ENCODE measurements around the gene ITGA2. TPM values are rescaled to one million over a fixed set of nuclear protein-coding genes. Genes with fewer than 3 reads are reported as not detected.

The ITGA2 gene
- total and polyA plus RNA-seq, 9 of the 15 experiments (the other 6 are each of a cell fraction or from before 2014, with no cell fraction given), result 0.01 to 0.09 (median 0.03) TPM; not detected in 5

DNA sequence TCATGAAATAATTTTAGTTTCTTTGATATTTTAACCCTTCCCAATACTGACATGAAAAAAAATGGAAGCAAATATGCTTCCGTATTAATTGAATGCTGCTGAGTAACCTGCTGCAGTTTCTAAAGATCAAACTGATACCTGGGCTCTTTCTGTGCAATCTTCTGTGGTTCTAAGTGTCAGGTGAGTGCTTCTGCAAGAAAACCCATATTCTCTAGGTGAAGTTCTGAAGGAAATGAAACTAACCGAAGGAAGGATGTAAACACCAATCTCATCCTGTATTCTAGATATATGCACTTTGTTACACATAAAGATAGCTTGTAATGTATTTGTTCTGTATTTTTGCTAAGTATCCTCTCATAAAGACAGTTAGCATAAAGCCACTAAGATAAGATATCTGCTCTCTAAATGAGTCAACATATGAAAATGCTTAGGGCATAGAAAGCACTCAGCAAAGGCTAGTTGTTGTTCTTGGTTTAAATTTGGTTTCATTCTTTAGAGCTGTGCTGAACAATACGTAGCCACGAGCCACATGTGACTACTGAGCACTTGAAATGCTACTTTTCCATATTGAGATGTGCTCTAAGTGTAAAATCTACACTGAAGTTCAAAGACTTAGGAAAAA, 52.0 kb downstream of the ITGA2 start:
- POLR2A ChIA-PET, result no interaction called here
- CTCF ChIA-PET (ENCODE audit: low intra/inter-chr PET ratio), result no interaction called here
- H3K36me3 ChIP-seq (ENCODE audit: control insufficient read depth, insufficient read depth, low read length), result no peaks in the 10 kb centered on the region

DNA sequence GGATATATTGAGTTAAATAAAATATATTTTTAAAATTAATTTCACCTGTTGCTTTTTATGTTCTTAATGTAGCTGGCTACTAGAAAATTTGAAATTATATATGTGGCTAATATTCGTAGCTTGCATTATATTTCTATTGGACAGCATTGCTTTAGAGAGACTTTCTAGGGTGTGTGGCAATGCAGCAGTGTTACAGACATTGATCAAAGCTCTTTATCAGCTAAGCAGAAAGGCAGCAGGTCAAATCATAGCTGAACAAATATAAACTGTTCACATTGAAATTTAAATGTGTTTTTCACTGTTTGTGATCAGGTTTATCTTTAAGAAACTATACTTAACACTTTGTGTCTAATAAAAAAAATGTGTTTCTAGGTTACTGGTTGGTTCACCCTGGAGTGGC, 52.6 kb downstream of the ITGA2 start:
- WGBS (ENCODE audit: insufficient coverage, low coverage, missing lambda C conversion rate), result 0% methylated on average over 1 of the region's 1 CpG
- Histone ChIP-seq H3K9me1 (ENCODE audit: control insufficient read depth, insufficient read depth, low read length) (no peaks in the 10 kb centered on the region), H3K4me2 (ENCODE audit: insufficient read depth, low read length) (no peak overlapping the region), H3K79me2 (ENCODE audit: control insufficient read depth, insufficient read depth, low read length) (no peaks in the 10 kb centered on the region), H3K27ac (ENCODE audit: extremely low read depth, low read depth, low read length) (no peak overlapping the region), H2AFZ (ENCODE audit: low read depth, low read length) (no peak overlapping the region), H3K4me1 (replicated peaks in 1 of 2; ENCODE audit: control insufficient read depth in 2 of 2, insufficient read depth in 2 of 2, low read length in 2 of 2) (no peaks in the 10 kb centered on the region), H3K9me3 (replicated peaks; ENCODE audit: control insufficient read depth, insufficient read depth, low read depth, low read length) (no peaks in the 10 kb centered on the region), H3K4me3 (no peak overlapping the region), H3K27me3 (ENCODE audit: control insufficient read depth in 2 of 2, insufficient read depth in 2 of 2, low read length in 2 of 2) (no peaks in the 10 kb centered on the region), H3K36me3 (ENCODE audit: control insufficient read depth, insufficient read depth, low read length) (no peaks in the 10 kb centered on the region), H4K20me1 (replicated peaks; ENCODE audit: control insufficient read depth, insufficient read depth, low read length) (no peaks in the 10 kb centered on the region), H3K9ac (ENCODE audit: insufficient read depth in 1 of 2, low read depth in 2 of 2, low read length in 2 of 2) (no peak overlapping the region)
- BruUV-seq (replicated peaks), result no TSS peak
- CTCF ChIA-PET (ENCODE audit: low intra/inter-chr PET ratio), result no interaction called here
- no peak for DNase-seq (ENCODE audit: extremely low read depth in 1 of 4, low spot score in 3 of 4)
- FAIRE-seq, result no peak
- TF ChIP-seq ZNF41 (CRISPR knock-in tag; conservative IDR thresholded peaks at IDR 0.05) (no peak), YBX1 (IDR thresholded peaks at IDR 0.05) (no peak), ZNF232 (CRISPR knock-in tag; IDR thresholded peaks at IDR 0.05) (no peak), NFYB (IDR thresholded peaks at IDR 0.05; ENCODE audit: extremely low read depth, insufficient read length) (no peak), NR1H2 (CRISPR knock-in tag; IDR thresholded peaks at IDR 0.05) (no peak)
- TF ChIP-seq, protein P1, sequence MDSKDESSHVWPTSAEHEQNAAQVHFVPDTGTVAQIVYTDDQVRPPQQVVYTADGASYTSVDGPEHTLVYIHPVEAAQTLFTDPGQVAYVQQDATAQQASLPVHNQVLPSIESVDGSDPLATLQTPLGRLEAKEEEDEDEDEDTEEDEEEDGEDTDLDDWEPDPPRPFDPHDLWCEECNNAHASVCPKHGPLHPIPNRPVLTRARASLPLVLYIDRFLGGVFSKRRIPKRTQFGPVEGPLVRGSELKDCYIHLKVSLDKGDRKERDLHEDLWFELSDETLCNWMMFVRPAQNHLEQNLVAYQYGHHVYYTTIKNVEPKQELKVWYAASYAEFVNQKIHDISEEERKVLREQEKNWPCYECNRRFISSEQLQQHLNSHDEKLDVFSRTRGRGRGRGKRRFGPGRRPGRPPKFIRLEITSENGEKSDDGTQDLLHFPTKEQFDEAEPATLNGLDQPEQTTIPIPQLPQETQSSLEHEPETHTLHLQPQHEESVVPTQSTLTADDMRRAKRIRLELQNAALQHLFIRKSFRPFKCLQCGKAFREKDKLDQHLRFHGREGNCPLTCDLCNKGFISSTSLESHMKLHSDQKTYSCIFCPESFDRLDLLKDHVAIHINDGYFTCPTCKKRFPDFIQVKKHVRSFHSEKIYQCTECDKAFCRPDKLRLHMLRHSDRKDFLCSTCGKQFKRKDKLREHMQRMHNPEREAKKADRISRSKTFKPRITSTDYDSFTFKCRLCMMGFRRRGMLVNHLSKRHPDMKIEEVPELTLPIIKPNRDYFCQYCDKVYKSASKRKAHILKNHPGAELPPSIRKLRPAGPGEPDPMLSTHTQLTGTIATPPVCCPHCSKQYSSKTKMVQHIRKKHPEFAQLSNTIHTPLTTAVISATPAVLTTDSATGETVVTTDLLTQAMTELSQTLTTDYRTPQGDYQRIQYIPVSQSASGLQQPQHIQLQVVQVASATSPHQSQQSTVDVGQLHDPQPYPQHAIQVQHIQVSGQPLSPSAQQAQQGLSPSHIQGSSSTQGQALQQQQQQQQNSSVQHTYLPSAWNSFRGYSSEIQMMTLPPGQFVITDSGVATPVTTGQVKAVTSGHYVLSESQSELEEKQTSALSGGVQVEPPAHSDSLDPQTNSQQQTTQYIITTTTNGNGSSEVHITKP (IDR thresholded peaks at IDR 0.05; ENCODE audit: partially characterized antibody), result no peak
- TF ChIP-seq, protein P2, sequence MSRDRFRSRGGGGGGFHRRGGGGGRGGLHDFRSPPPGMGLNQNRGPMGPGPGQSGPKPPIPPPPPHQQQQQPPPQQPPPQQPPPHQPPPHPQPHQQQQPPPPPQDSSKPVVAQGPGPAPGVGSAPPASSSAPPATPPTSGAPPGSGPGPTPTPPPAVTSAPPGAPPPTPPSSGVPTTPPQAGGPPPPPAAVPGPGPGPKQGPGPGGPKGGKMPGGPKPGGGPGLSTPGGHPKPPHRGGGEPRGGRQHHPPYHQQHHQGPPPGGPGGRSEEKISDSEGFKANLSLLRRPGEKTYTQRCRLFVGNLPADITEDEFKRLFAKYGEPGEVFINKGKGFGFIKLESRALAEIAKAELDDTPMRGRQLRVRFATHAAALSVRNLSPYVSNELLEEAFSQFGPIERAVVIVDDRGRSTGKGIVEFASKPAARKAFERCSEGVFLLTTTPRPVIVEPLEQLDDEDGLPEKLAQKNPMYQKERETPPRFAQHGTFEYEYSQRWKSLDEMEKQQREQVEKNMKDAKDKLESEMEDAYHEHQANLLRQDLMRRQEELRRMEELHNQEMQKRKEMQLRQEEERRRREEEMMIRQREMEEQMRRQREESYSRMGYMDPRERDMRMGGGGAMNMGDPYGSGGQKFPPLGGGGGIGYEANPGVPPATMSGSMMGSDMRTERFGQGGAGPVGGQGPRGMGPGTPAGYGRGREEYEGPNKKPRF (IDR thresholded peaks at IDR 0.05; ENCODE audit: low read depth, low read length), result no peak
- in situ Hi-C loops (cut with MboI) (no loop called here), intact Hi-C loops (cut with micrococcal nuclease) (no loop called here)
- POLR2A ChIA-PET, result no interaction called here
- ATAC-seq, result no peak

More for the DNA sequence above, 52.0 kb downstream of the ITGA2 start:
- ATAC-seq (no peak), DNase-seq (ENCODE audit: extremely low read depth in 1 of 4, low spot score in 3 of 4) (no peak), FAIRE-seq (no peak)
- Histone ChIP-seq H3K27me3 (ENCODE audit: control insufficient read depth in 2 of 2, insufficient read depth in 2 of 2, low read length in 2 of 2) (no peaks in the 10 kb centered on the region), H2AFZ (ENCODE audit: low read depth, low read length) (no peak overlapping the region), H3K9me3 (replicated peaks; ENCODE audit: control insufficient read depth, insufficient read depth, low read depth, low read length) (no peaks in the 10 kb centered on the region), H4K20me1 (replicated peaks; ENCODE audit: control insufficient read depth, insufficient read depth, low read length) (no peaks in the 10 kb centered on the region), H3K79me2 (ENCODE audit: control insufficient read depth, insufficient read depth, low read length) (no peaks in the 10 kb centered on the region), H3K27ac (ENCODE audit: extremely low read depth, low read depth, low read length) (no peak overlapping the region), H3K9ac (ENCODE audit: insufficient read depth in 1 of 2, low read depth in 2 of 2, low read length in 2 of 2) (no peak overlapping the region), H3K4me3 (no peak overlapping the region), H3K4me1 (replicated peaks in 1 of 2; ENCODE audit: control insufficient read depth in 2 of 2, insufficient read depth in 2 of 2, low read length in 2 of 2) (no peaks in the 10 kb centered on the region), H3K9me1 (ENCODE audit: control insufficient read depth, insufficient read depth, low read length) (no peaks in the 10 kb centered on the region), H3K4me2 (ENCODE audit: insufficient read depth, low read length) (no peak overlapping the region)
- WGBS (ENCODE audit: insufficient coverage, low coverage, missing lambda C conversion rate), result 1% methylated on average over 4 of the region's 4 CpGs
- BruUV-seq (replicated peaks), result no TSS peak
- TF ChIP-seq, protein P3, sequence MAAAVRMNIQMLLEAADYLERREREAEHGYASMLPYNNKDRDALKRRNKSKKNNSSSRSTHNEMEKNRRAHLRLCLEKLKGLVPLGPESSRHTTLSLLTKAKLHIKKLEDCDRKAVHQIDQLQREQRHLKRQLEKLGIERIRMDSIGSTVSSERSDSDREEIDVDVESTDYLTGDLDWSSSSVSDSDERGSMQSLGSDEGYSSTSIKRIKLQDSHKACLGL (CRISPR knock-in tag; IDR thresholded peaks at IDR 0.05; ENCODE audit: borderline replicate concordance, poor library complexity, severe bottlenecking), result no peak
- TF ChIP-seq ZNF3 (CRISPR knock-in tag; IDR thresholded peaks at IDR 0.05) (no peak), MYC (IDR thresholded peaks at IDR 0.05; ENCODE audit: low read depth, low read length) (no peak), MYC (CRISPR knock-in tag; IDR thresholded peaks at IDR 0.05; ENCODE audit: borderline replicate concordance, low read depth) (no peak), TRIM24 (IDR thresholded peaks at IDR 0.05) (no peak)
- intact Hi-C loops (cut with micrococcal nuclease) (no loop called here), in situ Hi-C loops (cut with MboI) (no loop called here)

Data from K562 (cell line).